Measurements from ENCODE around the gene LYPD6. TPM values are rescaled to one million over a fixed set of nuclear protein-coding genes. Genes with fewer than 3 reads are reported as not detected.

LYPD6 gene
- polyA plus RNA-seq, 1 of the 3 experiments (the other 2 are of a cell fraction) = 8.1 TPM

GRCh38 chr2:149389506-149390167, 59.2 kb downstream of the LYPD6 start:
- Histone ChIP-seq H3K79me2 (ENCODE audit: insufficient read depth) (no peaks in the 10 kb centered on the region), H3K9me2 (no peaks in the 10 kb centered on the region), H3K36me3 (replicated peaks in 1 of 2; ENCODE audit: control insufficient read depth in 1 of 2, insufficient read depth in 2 of 2, low read length in 1 of 2) (no peaks in the 10 kb centered on the region), H4K20me1 (ENCODE audit: insufficient read depth) (no peaks in the 10 kb centered on the region), H3F3A (replicated peaks; ENCODE audit: insufficient read depth) (no peaks in the 10 kb centered on the region), H2AFZ (ENCODE audit: low read depth) (no peak overlapping the region), H3K4me3 (ENCODE audit: low read depth in 2 of 2, low read length in 1 of 2) (no peak overlapping the region), H3K4me2 (no peak overlapping the region; the same call in 1 of the 2 replicates), H3K4me1 (ENCODE audit: control insufficient read depth in 1 of 2, insufficient read depth in 2 of 2, low read depth in 1 of 2, low read length in 1 of 2) (peaks cover 9 to 22% of the 10 kb centered on the region in 2 experiments; a peak in 3 of 4 replicates), H3K27me3 (ENCODE audit: insufficient read depth) (no peaks in the 10 kb centered on the region), H3K9me3 (no peaks in the 10 kb centered on the region), H3K27ac (ENCODE audit: low read depth in 2 of 2, low read length in 1 of 2) (peak overlapping the region in 1 of 2 experiments; percentile 15; a peak in 1 of 4 replicates), H3K9ac (no peak overlapping the region)
- peak; percentile 21 for DNase-seq
- TF ChIP-seq GATA2 (CRISPR knock-in tag; IDR thresholded peaks at IDR 0.05) = no peak
- TF ChIP-seq, protein P1, sequence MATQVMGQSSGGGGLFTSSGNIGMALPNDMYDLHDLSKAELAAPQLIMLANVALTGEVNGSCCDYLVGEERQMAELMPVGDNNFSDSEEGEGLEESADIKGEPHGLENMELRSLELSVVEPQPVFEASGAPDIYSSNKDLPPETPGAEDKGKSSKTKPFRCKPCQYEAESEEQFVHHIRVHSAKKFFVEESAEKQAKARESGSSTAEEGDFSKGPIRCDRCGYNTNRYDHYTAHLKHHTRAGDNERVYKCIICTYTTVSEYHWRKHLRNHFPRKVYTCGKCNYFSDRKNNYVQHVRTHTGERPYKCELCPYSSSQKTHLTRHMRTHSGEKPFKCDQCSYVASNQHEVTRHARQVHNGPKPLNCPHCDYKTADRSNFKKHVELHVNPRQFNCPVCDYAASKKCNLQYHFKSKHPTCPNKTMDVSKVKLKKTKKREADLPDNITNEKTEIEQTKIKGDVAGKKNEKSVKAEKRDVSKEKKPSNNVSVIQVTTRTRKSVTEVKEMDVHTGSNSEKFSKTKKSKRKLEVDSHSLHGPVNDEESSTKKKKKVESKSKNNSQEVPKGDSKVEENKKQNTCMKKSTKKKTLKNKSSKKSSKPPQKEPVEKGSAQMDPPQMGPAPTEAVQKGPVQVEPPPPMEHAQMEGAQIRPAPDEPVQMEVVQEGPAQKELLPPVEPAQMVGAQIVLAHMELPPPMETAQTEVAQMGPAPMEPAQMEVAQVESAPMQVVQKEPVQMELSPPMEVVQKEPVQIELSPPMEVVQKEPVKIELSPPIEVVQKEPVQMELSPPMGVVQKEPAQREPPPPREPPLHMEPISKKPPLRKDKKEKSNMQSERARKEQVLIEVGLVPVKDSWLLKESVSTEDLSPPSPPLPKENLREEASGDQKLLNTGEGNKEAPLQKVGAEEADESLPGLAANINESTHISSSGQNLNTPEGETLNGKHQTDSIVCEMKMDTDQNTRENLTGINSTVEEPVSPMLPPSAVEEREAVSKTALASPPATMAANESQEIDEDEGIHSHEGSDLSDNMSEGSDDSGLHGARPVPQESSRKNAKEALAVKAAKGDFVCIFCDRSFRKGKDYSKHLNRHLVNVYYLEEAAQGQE (IDR thresholded peaks at IDR 0.05; ENCODE audit: low read depth, low read length) = no peak
- TF ChIP-seq NRF1 (IDR thresholded peaks at IDR 0.05; ENCODE audit: low read depth, low read length) = no peak
- no peak for TF ChIP-seq CHD2 (IDR thresholded peaks at IDR 0.05; ENCODE audit: low read length, partially characterized antibody)
- TF ChIP-seq RAD21 (IDR thresholded peaks at IDR 0.05; ENCODE audit: low read length) = no peak
- TF ChIP-seq JUND (IDR thresholded peaks at IDR 0.05) = no peak
- no peak for TF ChIP-seq CTCF (IDR thresholded peaks at IDR 0.05)
- TF ChIP-seq FOSL2 (IDR thresholded peaks at IDR 0.05; ENCODE audit: borderline replicate concordance, low read depth) = no peak
- 79% methylated on average over 6 of the region's 6 CpGs for WGBS (ENCODE audit: low lambda C conversion rate)
- CTCF ChIA-PET = interaction anchor here (0.6 to 1.6 kb wide), 7 partner anchors 16 to 1849 kb away, joined by 3 to 8 read pairs (median 3); partner anchors contain the start of gene LYPD6
- POLR2A ChIA-PET = no interaction called here

DNA sequence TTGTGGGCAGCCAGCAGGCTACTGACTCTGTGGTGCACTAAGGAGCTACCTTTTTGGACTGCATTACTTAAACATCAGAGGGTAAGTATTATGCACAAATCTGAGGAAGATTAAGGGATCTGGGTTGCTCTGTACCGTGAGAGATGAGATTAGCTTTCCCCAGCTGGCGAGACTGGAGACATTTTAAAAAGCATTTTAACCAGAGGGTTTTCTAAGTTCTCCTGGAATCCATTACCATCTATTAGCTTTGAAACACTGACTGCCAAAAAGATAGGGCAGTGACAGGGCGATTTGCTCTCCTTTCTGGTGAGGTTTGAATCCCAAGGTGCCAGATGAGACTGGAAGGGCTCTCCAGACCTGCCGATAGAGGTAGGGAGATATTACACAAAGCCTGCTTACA, 63.2 kb downstream of the LYPD6 start:
- Histone ChIP-seq H3K27me3 (ENCODE audit: insufficient read depth) (no peaks in the 10 kb centered on the region), H4K20me1 (ENCODE audit: insufficient read depth) (no peaks in the 10 kb centered on the region), H3K9me3 (no peaks in the 10 kb centered on the region), H3F3A (replicated peaks; ENCODE audit: insufficient read depth) (no peaks in the 10 kb centered on the region), H3K27ac (ENCODE audit: low read depth in 2 of 2, low read length in 1 of 2) (peak overlapping the region in 1 of 2 experiments; percentile 8; a peak in 1 of 4 replicates), H3K4me1 (ENCODE audit: control insufficient read depth in 1 of 2, insufficient read depth in 2 of 2, low read depth in 1 of 2, low read length in 1 of 2) (peaks cover 4 to 20% of the 10 kb centered on the region in 2 experiments; a peak in 2 of 4 replicates), H3K36me3 (replicated peaks in 1 of 2; ENCODE audit: control insufficient read depth in 1 of 2, insufficient read depth in 2 of 2, low read length in 1 of 2) (no peaks in the 10 kb centered on the region), H3K4me2 (no peak overlapping the region), H2AFZ (ENCODE audit: low read depth) (no peak overlapping the region), H3K79me2 (ENCODE audit: insufficient read depth) (no peaks in the 10 kb centered on the region), H3K4me3 (ENCODE audit: low read depth in 2 of 2, low read length in 1 of 2) (no peak overlapping the region), H3K9ac (no peak overlapping the region), H3K9me2 (no peaks in the 10 kb centered on the region)
- peak; percentile 30 for DNase-seq
- ChIA-PET CTCF (interaction anchor here (1.2 to 1.5 kb wide), 2 partner anchors 42 to 80 kb away, joined by 3 read pairs; no protein-coding TSS in a partner anchor), POLR2A (no interaction called here)
- 74% methylated on average over 4 of the region's 4 CpGs for WGBS (ENCODE audit: low lambda C conversion rate)
- TF ChIP-seq TEAD4 (IDR thresholded peaks at IDR 0.05; ENCODE audit: borderline replicate concordance, insufficient read depth) (no peak), NFIC (IDR thresholded peaks at IDR 0.05; ENCODE audit: borderline replicate concordance) (no peak), TCF12 (IDR thresholded peaks at IDR 0.05) (no peak), EZH2phosphoT487 (IDR thresholded peaks at IDR 0.05; ENCODE audit: borderline replicate concordance, low read depth) (no peak), SMC3 (IDR thresholded peaks at IDR 0.05; ENCODE audit: low read depth, low read length) (no peak), RAD21 (IDR thresholded peaks at IDR 0.05; ENCODE audit: low read length) (no peak), JUND (IDR thresholded peaks at IDR 0.05) (no peak), SIN3A (IDR thresholded peaks at IDR 0.05; ENCODE audit: borderline replicate concordance, low read depth, low read length) (no peak), FOXM1 (IDR thresholded peaks at IDR 0.05; ENCODE audit: low read depth) (no peak), RXRA (IDR thresholded peaks at IDR 0.05; ENCODE audit: borderline replicate concordance, low read depth) (no peak), ELF1 (IDR thresholded peaks at IDR 0.05) (no peak), YY1 (IDR thresholded peaks at IDR 0.05; ENCODE audit: low read depth) (no peak), CHD2 (IDR thresholded peaks at IDR 0.05; ENCODE audit: low read length, partially characterized antibody) (peak; percentile 30), RCOR1 (IDR thresholded peaks at IDR 0.05; ENCODE audit: low read length) (peak; percentile 90), MXI1 (IDR thresholded peaks at IDR 0.05; ENCODE audit: low read depth, low read length) (no peak), RFX5 (IDR thresholded peaks at IDR 0.05; ENCODE audit: low read length) (no peak), GATA2 (CRISPR knock-in tag; IDR thresholded peaks at IDR 0.05) (peak; percentile 64), GABPA (IDR thresholded peaks at IDR 0.05; ENCODE audit: low read depth) (no peak)
- TF ChIP-seq, protein P2, sequence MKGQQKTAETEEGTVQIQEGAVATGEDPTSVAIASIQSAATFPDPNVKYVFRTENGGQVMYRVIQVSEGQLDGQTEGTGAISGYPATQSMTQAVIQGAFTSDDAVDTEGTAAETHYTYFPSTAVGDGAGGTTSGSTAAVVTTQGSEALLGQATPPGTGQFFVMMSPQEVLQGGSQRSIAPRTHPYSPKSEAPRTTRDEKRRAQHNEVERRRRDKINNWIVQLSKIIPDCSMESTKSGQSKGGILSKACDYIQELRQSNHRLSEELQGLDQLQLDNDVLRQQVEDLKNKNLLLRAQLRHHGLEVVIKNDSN (IDR thresholded peaks at IDR 0.05; ENCODE audit: borderline replicate concordance, low read depth) = no peak
